GM13977 (cell line): Measurements from ENCODE around the gene CCDC78.
A peak's percentile ranks its signal among the peaks of the same experiment; 100 is the strongest.

Experiments
- DNase-seq: peaks from one replicate; pipeline ENCODE4 v3.0.0; 2012; ENCODE audit warnings: low spot score
- in situ Hi-C: fragments of 300-500 bp; cut with MboI; formaldehyde crosslinking; loops from one replicate; pipeline ENCODE4 v1.12.0; 2022; ENCODE audit warnings: low sequenced_read_pairs, low pct_unique_long_range_greater_than_20kb, mixed read lengths, inconsistent platforms; ENCODE audit not compliant: unreplicated experiment
- TF ChIP-seq, protein P1 (sequence below): IDR thresholded peaks from 2 replicates; pipeline ENCODE4 v1.5.1; 2012; ENCODE audit warnings: mild to moderate bottlenecking, control low read depth; ENCODE audit not compliant: insufficient read depth; ENCODE audit errors: extremely low read depth, missing control alignments

The CCDC78 gene

DNA sequence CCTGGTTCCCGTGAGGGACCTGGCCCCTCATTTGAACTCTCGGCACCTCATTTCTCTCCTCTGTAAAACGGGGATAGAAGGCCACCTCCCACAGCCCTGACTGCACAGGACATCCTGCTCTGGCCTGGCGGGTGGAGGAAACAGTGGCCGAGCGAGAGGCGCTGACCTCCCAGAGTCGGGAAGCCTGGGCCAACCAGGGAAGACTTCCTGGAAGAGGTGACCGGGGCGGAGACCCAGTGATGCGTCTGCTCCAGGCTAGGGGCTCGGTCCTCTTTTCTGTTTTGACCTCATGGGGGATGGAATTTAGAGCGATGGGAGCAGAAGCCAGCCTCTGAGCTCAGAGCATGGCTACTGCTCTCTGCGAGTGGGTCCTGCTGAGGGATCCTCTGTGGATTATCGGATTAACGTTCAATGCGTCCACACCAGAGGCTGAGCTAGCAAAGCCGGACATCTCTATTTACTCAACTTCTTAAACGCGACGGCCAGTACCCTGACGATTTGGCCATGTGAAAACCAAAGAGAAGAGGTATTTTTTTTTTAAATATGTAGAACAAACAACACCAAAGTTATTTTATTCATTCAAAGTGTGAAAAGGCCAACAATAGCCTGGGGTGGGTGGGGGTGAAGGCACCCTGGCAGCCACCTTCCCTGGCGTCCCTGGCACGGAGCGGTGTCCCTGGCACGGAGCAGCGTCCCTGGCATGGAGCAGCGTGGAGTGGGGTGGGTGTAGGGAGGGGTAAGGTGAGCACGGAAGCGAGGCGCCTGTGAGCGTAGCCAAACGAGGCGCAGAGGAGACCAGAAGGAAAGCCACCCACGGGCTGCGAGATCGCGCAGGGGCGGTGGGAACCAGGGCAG lies 25.1 kb upstream of the CCDC78 start:
- in situ Hi-C loops, result no loop called here
- TF ChIP-seq, protein P1, sequence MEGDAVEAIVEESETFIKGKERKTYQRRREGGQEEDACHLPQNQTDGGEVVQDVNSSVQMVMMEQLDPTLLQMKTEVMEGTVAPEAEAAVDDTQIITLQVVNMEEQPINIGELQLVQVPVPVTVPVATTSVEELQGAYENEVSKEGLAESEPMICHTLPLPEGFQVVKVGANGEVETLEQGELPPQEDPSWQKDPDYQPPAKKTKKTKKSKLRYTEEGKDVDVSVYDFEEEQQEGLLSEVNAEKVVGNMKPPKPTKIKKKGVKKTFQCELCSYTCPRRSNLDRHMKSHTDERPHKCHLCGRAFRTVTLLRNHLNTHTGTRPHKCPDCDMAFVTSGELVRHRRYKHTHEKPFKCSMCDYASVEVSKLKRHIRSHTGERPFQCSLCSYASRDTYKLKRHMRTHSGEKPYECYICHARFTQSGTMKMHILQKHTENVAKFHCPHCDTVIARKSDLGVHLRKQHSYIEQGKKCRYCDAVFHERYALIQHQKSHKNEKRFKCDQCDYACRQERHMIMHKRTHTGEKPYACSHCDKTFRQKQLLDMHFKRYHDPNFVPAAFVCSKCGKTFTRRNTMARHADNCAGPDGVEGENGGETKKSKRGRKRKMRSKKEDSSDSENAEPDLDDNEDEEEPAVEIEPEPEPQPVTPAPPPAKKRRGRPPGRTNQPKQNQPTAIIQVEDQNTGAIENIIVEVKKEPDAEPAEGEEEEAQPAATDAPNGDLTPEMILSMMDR, result no peak
- DNase-seq, result no peak

GRCh38 chr16:750485-750884 lies 24.2 kb upstream of the CCDC78 start:
- in situ Hi-C loops, result no loop called here
- no peak for DNase-seq

GRCh38 chr16:749010-749409 lies 22.8 kb upstream of the CCDC78 start:
- DNase-seq, result no peak
- TF ChIP-seq, protein P1, result no peak
- in situ Hi-C loops, result no loop called here

More at GRCh38 chr16:750485-750884, 24.2 kb upstream of the CCDC78 start:
- TF ChIP-seq, protein P1, result no peak

DNA sequence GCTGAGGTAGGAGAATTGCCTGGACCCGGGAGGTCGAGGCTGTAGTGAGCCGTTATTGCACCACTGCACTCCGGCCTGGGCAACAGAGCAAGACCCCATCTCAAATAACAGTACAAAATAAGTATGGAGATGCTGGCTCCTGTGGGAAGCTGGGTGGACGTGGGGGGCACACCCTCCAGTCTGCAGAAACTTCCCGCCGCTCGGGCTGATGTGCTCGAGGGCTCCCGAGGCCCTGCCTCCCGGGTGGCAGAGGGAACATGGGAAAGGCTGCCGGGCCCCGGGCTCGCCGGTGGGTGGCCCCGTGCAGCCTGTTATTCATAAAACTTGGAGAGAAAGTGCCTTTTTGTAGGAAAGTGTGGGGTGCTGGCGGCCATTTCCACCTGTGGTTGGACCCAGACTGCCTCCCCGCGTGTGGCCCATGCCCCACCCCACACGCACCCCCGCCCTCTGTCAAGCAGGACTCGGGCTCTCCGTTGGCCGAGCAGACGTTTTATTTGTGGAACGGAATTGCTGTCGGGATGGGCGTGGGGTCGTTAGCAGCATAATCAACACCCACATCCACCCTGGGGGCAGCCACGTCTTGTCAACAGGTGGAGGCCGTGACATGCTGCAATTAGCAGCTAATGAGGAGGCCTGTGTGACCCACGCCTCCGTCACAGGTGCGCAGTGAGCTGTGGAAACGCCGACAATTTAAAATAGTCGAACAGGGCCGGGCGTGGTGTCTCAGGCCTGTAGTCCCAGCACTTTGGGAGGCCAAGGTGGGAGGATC lies 21.9 kb upstream of the CCDC78 start:
- in situ Hi-C loops, result no loop called here
- no peak for DNase-seq
- TF ChIP-seq, protein P1, result no peak

GRCh38 chr16:746637-747036 lies 20.4 kb upstream of the CCDC78 start:
- DNase-seq, result no peak
- in situ Hi-C loops, result no loop called here
- TF ChIP-seq, protein P1, result no peak

- in situ Hi-C loops, result no loop called here
- TF ChIP-seq, protein P1, result peak; percentile 58
- peak; percentile 75 for DNase-seq
These were observed 19.5 kb upstream of the CCDC78 start for GRCh38 chr16:745739-746138.
